H54 (cell line): ENCODE measurements around the gene SCN3A.

ENCODE experiments used
- DNase-seq: peaks from one replicate; pipeline ENCODE4 v3.0.0; 2011; ENCODE audit warnings: low spot score, mixed read lengths; ENCODE audit not compliant: insufficient read length
- FAIRE-seq: peaks from 3 replicates; lab custom pipeline; 2011; peaks lifted over from hg19 to GRCh38; lab: Jason Lieb, UNC
- POLR2A ChIP-seq: IDR thresholded peaks from 2 replicates; pipeline ENCODE4 v1.6.1; 2011; ENCODE audit warnings: low read depth, mild to moderate bottlenecking, low read length

Gene SCN3A

DNA sequence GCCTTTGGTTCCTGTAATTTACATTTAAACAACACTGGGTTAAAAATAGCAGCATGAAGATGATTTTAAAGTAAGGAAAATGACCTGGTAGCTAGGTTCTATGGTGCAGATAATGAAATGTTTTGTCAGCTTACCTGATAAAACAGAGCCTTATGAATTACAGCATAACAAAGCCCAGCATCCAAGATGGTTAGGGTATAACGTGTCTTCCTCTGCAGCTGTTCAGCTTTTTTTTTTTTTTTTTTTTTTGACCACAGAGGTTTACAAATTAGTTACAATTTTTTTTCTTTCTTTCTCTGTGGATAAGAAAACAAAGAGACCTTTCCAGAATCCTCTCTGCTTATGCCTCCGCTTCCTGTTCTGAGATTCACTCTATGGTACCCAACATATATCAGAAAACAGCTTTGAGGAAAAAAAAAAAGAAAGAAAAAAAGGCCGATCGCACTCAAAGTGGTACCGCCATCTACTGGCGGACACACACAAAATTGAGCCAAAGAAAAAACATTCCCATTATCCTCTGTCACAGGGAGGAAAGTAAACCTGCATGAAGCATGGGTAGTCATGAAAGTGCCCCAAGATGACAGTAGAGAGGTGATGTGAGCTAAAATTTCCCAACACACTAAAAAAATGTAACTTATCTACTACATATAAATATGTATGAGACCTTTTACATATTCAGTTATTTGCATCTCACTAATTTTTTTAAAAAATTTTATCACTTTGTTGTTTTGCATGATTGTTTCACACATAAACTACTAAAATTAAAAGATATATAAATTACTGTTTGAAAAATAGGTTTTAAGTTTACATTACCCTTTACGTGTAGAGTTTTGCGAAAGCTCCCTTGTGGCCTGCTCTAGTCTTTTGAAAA lies at the start of gene SCN3A:
TSS of gene SCN3A (minus strand) at position 362 of the 871 bp plus-strand sequence. CDS start 27,656 bp downstream, outside the sequence.
- peak; percentile 55 for FAIRE-seq
- no peak for TF ChIP-seq POLR2A
- peak; percentile 5 for DNase-seq

DNA sequence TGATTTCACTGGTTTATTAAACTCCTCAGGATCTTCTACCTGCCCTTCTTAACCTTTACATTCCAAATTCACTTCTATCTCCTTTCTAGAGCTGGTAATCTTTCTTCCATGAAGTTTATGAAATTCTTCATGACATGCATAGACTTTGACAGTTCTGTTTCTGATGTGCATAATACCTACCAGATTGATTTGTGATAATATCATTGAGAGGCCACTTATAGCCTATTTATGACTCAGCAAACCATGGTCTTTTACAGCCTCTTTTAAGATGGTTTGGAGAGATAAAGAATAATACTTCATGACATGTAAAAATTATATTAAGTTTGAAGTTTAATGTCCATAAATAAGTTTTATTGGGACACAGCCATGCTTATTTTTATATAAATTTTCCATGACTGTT lies 49.3 kb upstream of the SCN3A start:
- no peak for FAIRE-seq

DNA sequence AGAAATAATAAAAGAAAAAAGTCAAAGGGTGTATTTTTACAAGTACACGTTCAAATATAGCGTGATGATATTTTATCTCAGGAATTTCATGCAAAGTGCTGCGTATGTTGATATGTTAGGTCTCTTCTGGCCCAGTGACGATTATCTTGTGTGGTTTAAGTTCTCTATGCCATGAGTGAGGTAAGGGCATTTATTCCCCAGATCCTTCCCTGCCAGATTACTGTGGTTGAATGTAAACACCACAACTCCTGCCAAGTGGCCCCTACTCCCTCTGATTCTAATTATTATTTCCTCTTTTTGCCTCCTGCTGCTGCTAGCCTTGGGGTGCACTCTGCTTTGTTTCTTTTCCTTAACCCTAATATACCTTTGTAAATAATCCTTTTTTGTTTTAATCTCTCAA lies 47.5 kb upstream of the SCN3A start:
- no peak for DNase-seq
- no peak for TF ChIP-seq POLR2A
- FAIRE-seq, result no peak

More for the DNA sequence above, 49.3 kb upstream of the SCN3A start:
- DNase-seq, result no peak
- TF ChIP-seq POLR2A, result no peak

DNA sequence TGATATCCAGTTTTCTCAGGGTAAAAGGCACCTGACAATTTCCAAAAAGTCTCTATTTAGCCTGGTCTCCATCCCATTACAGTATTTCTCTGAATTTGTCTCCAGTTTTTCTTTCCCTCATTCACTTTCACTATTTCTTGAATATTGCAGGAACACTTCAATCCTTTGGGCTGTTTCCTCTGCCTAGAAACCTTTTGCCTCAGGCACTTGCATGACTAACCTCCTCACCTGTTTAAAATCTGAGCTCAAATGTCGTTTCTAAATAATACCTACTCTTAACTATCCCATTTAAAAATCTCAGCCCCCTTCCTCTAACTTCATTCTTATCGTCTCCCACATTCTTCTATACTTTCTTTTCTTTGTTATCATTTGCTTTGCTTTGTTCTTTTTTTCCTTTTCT lies 44.4 kb upstream of the SCN3A start:
- DNase-seq (no peak), FAIRE-seq (no peak)
- TF ChIP-seq POLR2A, result no peak

DNA sequence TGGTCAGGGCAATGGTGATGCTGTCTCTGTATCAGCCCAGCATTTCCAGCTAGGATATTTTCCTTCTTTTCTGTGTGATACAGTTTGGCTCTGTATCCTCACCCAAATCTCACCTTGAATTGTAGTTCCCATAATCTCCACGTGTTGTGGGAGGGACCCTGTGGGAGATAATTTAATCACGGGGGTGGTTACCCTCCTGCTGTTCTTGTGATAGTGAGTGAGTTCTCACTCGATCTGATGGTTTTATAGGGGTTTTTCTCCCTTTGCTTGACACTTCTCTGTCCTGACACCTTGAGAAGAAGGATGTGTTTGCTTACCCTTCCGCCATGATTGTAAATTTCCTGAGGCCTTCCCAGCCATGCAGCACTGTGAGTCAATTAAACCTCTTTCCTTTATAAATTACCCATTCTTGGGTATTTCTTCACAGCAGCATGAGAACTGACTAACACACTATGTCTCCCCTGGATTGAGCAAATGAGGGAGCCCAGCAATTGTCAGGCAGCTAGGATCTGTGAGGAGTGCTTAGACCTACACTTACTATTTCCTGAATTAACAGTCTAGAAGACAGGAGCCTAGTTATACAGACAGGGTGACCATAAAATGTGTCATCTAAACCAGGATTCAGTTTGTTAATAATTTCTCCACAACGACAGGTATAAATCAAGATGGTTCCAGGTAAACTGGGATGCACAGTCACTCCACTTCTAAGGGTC lies 41.4 kb upstream of the SCN3A start:
- DNase-seq (no peak), FAIRE-seq (no peak)
- no peak for TF ChIP-seq POLR2A

DNA sequence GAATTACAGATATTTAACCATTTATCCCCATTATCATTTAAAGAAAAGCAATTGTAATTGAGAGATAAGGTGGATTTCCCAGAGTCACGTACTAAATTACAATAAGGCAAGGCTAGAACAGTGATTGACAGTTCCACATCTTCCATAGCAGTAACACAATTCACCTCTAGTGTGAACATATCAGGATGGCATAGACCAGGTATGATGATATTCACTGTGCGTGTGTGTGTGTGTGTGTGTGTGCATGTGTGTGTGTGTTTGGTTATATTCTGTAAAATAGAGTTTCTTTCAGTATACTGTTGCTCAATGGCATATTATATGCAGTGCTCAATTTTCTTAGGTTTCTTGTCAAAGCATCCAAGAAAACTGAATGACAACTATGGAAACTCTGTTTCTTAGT lies 37.1 kb upstream of the SCN3A start:
- FAIRE-seq, result no peak
- DNase-seq, result no peak
- TF ChIP-seq POLR2A, result no peak

DNA sequence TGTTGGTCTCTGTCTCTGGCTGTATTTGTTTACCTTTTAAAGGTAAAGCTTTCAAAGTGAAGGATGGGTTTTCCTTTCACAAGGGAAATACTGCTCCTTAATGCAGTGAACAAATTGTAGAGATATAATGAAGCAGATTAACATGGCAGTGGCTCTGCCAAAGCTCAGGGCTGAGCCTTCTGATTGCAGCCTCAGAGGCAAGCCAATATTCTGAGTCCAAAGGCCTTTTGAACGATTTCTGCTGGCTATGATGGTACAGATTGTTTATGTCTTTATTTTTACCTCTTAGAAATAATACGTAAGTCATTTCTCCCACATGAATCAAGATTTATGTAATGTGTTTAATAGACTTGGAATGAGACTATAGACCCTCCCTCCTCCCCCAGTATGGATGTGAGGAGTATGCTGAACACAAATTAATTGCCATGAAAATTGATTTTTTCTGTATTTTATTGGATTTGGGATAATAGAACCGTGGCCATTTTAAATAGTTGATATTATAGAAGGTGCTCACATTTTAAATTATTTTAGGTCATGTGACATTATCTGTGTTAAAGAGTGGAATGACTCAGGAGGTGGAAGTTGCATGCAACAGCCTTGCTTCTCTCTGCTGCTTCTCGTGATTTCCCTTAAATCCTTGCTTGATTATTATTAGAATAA lies 36.1 kb upstream of the SCN3A start:
- TF ChIP-seq POLR2A, result no peak
- DNase-seq, result no peak
- FAIRE-seq, result no peak

DNA sequence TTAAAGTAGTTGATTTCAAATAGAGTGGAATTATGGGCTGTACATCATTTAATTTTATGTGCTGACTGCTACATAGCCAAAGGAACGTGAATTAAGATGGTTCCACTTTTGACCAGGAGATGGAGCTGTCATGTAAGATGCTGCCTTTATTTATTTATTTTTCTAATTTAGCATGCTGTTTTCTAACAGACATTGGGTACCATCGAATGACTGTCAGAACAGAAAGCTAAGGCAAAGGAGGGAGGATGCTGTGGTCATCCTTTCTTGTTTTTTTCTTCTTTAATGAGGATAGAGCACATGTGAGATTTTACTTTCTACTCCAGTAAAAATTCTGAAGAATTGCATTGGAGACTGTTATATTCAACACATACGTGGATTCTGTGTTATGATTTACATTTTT lies 35.4 kb upstream of the SCN3A start, which contains the start of gene SCN2A:
TSS of gene SCN2A (plus strand) at position 185 of the 400 bp plus-strand sequence. CDS start 56,410 bp downstream, outside the sequence.
- FAIRE-seq (no peak), DNase-seq (no peak)
- TF ChIP-seq POLR2A, result no peak

DNA sequence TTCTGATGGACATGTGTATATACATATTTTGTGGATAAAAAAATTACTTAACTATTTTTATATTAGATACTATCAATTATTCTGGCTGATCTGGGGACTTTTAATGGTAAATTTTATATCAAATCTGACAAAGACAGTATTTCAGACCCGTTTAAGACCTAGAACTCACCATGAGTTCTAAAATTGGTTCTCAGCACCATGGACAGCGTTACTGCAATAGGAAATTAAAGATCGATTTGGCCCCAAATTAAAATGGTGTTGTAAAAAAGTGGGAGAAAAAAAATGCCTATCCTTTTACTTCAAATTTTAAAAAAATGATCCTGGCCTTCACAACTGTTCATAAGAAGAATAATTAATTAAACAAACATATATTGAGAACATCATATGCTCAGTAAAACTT lies 34.4 kb upstream of the SCN3A start:
- DNase-seq, result no peak
- TF ChIP-seq POLR2A, result no peak
- no peak for FAIRE-seq

DNA sequence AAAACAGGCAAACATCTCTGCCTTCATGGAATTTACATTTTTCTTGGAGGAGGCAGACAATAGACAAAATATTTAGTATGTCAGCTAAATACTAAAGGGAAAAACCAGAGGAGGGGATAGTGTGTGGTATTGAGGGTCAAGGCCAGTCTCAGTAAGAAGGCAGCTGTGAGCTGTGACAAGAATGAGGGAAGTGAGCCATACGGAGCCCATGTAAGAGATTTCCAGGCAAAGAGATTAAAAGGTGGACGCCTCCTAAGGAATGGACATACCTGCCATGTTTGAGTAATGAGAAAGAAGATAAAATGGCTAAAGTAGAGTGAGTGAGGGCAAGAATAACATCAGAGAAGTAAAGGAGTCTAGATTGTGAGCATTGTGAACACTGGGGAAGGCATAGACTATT lies 33.2 kb upstream of the SCN3A start:
- DNase-seq (no peak), FAIRE-seq (no peak)
- no peak for TF ChIP-seq POLR2A

DNA sequence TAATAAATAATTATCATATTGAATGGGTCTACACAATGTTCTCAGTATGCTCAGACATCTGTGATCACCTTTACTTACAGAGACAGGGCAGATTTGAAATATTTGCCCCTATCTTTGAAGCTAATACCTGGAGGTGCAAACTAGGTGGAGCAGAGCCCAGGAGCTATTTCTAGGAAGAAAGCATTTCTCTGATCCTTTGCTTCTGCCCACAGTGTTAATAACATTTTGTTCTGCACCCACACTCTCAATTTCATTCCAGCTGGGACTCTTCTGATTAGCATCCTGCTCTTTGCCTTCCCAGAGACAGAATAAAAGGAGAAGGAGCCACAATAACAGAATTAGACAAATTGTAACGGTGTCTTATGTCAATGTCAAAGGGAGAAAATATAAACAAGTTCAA lies 23.7 kb upstream of the SCN3A start:
- DNase-seq, result no peak
- TF ChIP-seq POLR2A, result no peak
- no peak for FAIRE-seq

DNA sequence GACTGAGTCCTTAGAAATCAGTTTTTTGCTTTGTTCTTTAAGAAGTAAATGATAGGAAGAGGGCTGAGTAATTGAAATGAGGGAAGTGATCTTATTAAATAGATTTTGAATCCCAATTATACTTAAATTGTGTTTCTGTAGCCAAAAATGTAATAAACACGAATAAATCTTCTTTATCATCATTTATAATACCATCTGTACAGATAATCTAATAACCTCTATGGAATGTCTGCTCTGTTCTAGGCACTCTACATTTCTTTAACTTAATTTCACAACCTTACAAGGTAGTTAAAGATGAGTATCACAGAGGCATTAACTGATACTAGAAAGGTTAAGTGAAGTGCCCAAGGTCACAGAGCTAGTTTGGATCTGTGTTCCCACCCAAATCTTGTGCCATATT lies 21.1 kb upstream of the SCN3A start:
- no peak for DNase-seq
- TF ChIP-seq POLR2A, result no peak
- FAIRE-seq, result no peak

DNA sequence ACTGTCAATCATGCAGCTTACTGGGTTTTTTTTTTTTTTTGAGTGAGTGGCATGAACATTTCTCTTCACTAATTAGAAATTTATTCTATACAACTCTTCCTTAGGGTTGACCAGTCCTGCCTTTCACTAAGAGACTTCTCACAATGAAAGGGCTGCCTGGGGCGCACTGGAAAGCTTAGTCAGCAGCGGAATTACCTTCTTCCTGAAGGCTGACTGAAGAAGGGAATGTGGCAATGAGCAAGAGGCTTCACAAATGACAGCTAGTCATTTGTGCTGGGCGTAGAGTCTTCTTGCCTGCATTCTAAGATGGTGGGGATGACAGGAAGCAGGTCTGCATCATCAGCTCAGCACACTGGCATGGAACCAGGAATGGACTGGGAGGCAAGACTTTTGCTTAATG lies 15.6 kb upstream of the SCN3A start:
- DNase-seq, result no peak
- FAIRE-seq, result no peak
- no peak for TF ChIP-seq POLR2A

DNA sequence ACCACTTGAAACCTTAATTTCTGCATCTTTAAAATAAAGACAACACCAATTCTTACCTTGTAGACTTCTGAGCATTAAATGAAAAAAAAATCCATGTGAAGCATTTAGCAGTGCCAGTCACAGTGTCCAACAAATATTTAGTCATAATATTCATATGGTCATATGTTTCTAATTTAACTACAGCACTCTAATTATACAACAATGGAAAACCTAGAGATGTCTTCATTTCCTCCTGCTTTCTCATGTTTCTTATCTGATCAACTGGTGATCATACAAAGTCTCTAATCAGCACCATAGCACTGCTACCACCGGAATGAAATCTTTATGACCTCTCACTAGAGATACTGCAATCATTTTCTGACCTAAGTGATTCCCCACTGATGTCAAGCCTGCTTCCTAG lies 10.2 kb upstream of the SCN3A start:
- DNase-seq (no peak), FAIRE-seq (no peak)
- no peak for TF ChIP-seq POLR2A

DNA sequence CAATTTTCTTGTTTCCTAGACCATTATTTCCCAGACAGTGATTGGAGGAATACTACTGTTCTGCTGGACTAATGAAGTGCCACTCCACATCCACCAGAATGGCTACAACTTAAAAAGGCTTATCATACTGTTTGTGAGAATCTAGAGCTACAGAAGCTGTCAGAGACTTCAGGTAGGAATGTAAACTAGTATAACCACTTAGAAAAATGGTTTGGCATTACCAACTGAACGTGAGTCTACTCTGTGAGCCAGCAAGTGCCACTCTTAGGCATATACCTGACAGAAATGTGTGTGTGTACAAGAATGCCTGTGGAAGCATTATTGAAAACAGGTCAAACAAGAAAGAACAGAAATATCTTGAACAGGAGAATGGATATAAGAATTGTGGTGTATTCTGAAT lies 4.2 kb upstream of the SCN3A start:
- no peak for DNase-seq
- no peak for FAIRE-seq
- no peak for TF ChIP-seq POLR2A
